SK-N-MC (cell line): ENCODE measurements around the gene CDC42EP3.

Experiments
- EZH2 ChIP-seq: fragments of 200-600 bp; sonication (generic); IDR thresholded peaks from one replicate; pipeline ENCODE4 v1.6.1; 2017; ENCODE audit warnings: antibody characterized with exemption
- POLR2AphosphoS5 ChIP-seq: IDR thresholded peaks from 2 replicates; pipeline ENCODE4 v1.6.1; 2012; ENCODE audit warnings: mild to moderate bottlenecking, low read depth, low read length, borderline replicate concordance

DNA sequence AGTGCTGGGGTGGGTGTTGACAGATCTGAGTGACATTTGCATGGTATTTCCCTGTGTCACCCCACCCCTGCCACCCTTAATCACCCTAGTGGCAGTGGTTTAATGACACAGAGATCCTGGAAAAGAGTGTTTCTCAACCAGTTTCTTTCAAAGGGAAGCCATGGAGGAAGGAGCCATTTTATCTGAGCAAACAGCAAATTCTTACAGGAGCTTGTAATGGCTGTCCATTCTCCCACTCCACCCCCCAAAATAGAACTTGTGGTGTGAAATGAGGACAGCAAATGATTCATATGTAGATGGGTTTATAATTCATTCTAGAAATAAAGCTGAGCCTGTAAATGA lies 51.5 kb downstream of the CDC42EP3 start:
- TF ChIP-seq POLR2AphosphoS5 (no peak), EZH2 (no peak)
